NCI-H1048 (cell line): Measurements from ENCODE around the gene NSD2.
"Not testable (repeated sequence)": the region's sequence is repeated elsewhere in the genome, so short reads cannot be mapped to it uniquely, and the experiment has no call there.

Source experiments
- DNase-seq: peaks from one replicate; lab custom pipeline; 2025; lab: John Stamatoyannopoulos, UW

The NSD2 gene

DNA sequence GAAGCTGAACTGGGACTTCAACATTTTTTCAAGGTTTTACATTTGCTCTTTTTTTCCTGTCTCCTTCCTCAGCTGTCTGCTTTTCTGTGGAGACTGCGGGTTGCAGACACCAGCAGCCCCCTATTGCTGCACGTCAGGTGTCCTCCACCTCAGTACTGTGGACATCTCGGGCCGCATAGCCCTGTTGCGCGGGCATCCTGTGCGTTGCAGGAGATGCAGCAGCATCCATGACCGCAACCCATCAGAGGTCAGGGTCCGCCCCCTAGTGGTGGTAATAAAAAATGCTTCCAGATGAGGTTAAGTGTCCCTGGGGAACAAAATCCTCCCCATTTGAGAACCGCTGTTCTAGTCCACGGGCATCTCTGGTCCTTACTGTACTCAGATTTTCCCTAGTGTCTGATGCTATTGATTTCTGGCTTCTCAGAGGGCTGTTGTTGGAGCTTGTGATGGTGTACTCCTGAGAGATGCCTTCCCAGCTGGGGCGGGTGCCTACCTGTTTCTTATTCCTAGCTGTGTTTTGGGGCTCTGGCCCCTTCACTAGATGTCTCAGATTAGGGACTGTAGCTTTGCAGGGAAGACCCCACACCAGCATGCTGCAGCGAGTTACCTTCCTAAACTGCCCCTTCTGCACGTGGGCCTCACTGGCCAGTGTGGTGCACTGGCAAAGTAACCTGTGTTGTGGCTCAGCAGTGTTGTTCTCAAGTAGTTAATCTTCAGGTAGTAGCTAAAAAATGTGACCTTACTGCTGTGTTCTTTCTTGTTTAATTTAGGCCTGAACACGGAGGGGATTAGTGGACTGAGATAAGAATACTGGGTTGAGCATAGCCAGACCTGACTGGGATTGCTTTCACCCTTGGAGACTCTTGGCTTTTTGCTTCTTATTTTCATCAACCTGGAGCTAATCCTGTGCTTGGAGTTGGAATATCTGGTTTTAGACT, 28.2 kb downstream of the NSD2 start:
- DNase-seq = no peak

DNA sequence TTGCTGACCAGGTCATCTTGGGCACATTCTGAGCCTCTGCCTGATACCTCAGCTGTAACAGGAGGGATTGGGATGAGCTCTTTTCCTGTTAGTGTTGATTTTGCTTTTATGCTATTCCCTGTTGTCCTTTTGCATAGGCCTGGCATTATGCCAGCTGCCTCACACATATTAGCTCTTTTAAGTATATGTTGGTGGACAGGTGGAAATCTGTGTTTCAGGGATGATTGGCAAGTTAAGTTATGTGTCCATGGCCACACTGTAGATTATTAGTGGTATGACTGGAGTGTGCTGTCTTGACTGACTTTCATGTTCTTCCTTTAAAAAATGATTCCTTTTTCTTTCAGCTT, 28.9 kb downstream of the NSD2 start:
- DNase-seq = no peak

DNA sequence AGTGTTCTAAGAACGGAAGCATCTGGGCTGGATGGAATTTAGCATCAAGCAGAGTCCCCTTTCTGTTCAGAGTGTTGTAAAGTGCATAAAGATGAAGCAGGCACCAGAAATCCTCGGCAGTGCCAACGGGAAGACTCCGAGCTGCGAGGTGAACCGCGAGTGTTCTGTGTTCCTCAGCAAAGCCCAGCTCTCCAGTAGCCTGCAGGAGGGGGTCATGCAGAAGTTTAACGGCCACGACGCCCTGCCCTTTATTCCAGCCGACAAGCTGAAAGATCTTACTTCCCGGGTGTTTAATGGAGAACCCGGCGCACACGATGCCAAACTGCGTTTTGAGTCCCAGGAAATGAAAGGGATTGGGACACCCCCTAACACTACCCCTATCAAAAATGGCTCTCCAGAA, 29.4 kb downstream of the NSD2 start:
- DNase-seq = no peak

DNA sequence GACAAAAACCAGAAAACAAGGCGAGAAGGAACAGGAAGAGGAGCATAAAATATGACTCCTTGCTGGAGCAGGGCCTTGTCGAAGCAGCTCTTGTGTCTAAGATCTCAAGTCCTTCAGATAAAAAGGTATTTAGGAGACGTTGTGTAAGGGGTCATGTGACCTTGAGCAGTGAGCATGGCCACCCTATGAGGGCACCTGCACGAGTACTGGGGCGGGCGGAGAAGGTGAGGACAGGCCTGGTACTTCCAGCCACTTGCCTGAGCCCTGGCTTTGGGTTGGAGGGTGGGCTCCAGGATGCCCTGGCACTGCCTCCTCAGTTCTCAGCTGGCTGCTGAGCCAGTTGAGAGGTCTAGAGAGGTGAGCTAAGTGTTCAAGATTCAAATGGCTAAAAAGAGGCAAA, 29.9 kb downstream of the NSD2 start:
- DNase-seq = no peak

DNA sequence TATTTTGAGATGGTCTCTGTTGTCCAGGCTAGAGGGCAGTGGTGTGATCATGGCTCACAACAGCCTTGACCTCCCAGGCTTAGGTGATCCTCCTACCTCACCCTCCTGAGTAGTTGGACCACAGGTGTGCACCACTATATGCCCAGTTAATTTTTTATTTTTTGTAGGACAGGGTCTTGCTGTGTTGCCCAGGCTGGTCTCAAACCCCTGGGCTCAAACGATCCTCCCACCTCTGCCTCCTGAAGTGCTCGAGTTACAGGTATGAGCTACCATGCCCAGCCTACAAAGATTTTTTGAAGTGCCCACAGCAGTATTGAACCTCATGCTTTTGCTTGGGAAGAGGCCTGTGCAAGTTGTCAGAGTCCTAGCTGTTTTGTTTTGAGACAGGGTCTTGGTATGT, 31.1 kb downstream of the NSD2 start:
- DNase-seq = no peak

DNA sequence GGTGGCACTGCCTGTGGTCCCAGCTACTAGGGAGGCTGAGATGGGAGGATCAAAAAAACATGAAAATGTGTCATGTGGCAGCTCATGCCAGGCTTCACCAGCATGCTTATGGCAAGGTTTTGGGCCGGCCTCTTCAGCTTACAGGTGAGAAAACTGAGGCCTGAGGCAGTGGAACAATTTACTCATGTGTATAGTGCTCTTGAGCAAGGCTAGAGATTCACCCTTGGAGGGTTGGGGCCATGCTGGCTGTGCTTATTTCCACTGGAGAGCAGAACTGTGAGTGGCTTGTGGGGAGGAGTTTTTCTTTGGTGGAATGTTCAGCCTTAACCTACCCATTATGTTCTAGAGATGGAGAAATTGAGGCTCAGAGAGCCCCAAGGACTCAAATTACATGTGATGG, 31.8 kb downstream of the NSD2 start:
- no peak for DNase-seq

DNA sequence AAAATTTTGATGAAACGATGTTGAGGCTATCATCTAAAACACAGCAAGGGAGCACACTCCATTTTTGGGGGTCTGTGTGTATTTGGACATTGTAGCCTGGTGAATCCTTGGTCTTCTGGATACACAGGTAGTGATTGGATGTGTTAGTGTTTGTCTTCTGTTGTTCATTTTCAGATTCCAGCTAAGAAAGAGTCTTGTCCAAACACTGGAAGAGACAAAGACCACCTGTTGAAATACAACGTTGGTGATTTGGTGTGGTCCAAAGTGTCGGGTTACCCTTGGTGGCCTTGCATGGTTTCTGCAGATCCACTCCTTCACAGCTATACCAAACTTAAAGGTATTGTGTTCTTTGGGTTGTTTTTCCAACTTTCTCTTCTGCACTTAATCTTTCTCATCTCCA, 32.8 kb downstream of the NSD2 start:
- DNase-seq = no peak

DNA sequence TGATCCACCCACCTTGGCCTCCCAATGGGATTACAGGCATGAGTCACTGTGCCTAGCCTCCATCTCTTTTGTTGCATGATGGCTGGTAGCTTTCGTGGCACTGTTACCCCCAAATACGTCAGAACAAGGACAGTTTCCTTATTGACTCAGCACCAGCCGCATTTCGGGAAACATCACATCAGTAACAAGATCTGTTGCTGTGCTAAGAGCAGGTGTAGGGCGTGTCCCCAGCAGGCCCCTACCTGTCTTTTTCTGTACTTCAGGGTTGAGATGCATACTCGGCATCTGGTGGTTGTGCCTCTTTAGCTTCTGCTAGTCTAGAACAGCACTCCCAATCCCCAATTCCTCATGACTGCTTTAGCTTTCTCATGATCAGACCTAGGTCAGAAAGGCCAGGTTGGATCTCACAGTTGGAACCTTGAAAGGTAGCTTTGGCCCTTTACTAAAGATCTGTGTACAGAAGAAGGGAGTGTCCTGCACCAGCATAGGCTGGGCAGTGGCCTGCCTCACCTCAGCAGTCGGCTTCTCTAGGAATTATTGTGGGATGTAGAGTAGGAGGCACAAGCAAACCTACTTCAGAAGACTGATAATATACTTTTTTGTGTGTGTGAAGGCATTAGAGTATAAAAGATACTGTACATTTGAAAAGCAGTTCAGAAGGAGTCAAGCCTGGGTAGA, 36.8 kb downstream of the NSD2 start:
- no peak for DNase-seq

DNA sequence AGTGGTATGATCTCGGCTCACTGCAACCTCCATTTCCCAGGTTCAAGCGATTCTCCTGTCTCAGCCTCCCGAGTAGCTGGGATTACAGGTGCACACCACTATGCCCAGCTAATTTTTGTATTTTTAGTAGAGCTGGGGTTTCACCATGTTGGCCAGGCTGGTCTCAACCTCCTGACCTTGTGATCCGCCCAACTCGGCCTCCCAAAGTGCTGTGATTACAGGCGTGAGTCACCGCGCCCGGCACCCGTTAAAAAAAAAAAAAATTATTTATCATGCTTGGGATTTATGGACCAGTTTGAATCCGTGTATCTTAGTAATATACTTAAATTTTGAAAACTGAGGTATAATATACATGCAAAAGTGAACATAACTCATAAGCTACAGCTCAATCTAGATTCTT, 38.5 kb downstream of the NSD2 start:
- DNase-seq = not testable (repeated sequence)

DNA sequence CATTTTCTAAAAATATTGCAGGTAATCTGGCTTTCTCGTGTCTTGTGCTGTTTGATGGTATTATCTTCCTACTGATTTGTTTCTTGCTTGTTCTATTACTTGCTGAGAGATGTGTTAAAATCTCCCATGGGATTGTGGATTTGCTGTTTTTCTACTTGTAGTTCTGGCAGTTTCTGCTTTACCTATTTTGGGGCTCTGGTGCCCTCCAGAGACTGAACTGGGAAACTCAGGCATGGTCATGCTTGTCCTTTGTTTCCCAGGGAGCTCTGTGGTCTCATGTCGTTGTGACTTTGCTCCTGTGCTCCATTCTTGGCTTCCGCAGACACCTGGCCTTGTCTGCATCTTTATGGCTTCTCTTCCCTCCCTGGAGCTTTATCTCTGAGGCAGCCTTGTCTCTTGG, 39.5 kb downstream of the NSD2 start:
- DNase-seq = no peak

DNA sequence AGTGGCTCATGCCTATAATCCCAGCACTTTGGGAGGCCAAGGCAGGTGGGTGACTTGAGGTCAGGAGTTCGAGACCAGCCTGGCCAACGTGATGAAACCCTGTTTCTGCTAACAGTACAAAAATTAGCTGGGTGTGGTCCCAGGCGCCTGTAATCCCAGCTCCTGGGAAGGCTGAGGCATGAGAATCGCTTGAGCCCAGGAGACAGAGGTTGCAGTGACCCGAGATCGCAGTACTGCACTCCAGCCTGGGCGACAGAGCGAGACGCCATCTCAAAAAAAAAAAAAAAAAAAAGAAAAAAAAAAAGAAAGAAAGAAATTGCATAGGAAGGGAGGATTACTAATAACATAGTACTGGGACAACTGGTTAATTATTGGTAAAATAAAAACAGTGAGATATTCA, 40.1 kb downstream of the NSD2 start:
- DNase-seq = not testable (repeated sequence)

DNA sequence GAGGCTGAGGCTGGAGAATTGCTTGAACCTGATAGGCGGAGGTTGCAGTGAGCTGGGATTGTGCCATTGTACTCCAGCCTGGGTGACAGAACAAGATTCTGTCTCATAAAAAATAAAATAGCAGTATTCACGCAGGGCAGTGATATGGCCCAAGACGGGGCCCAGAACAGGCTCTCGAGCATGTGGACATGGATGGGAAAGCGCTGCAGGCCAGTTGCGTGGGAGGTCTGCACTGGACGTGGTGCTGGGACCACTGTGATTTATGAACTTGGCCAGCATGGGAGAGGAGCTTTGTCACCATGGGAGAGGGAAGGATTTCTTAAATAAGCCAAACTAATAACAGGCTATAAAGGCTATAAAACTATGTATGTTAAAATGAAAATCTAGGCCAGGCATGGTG, 51.6 kb downstream of the NSD2 start:
- no peak for DNase-seq

DNA sequence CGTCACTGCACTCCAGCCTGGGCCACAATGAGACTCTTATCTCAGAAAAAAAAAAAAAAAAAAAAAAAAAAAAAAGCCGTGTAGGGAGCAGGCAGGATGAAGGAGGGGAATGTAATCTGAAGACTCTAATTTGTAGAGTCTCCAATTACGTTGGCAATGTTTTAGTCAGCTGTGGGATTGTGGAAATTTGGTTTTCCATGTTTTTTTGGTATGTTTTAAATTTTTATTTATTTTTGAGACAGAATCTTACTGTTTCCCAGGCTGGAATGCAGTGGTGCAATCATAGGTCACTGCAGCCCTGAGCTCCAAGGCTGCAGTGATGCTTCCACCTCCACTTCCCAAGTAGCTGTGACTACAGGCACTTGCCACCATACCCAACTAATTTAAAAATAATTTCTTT, 56.5 kb downstream of the NSD2 start:
- DNase-seq = no peak

DNA sequence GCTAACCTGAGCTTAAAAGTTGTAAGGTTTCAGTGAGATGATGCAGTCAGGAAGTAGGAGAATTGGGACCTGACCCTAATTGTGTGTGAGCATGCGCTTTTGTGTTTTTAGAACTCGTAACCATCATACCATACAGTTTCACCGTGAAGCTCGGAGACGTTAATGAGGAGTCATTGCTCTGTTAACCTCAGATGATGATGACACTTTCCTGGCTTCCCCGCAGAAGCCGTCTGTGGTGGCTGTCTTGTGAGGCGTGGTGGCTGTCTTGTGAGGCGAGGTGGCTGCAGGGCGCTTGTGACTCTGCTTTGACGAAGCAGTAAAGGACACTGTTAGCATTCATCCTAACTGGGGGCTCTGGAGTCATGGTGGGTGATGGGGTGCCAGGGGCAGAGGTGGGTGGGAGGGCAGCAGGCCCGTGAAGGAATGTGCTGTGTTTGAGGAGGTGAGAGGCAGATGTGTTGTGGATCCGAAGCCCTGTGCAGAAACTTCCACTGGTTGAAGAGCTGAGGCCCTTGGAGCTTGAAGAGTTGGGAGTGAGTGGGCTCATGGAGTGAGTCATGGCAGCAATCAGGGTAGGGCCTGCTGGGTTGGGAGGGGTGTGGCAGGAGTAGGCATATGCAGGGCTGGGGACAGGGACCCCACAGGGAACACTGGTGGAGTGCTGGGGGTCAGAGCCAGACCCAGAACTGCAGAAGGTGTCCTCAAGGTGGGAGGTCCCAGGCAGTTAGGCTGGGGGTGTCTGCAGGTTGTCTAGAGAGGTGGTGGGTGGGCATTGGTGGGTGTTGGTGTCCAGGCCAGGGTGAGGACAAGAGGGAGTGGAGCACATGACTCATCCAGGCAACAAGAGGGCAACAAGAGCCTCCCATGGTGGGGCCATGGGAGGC, 57.4 kb downstream of the NSD2 start:
- DNase-seq = no peak

DNA sequence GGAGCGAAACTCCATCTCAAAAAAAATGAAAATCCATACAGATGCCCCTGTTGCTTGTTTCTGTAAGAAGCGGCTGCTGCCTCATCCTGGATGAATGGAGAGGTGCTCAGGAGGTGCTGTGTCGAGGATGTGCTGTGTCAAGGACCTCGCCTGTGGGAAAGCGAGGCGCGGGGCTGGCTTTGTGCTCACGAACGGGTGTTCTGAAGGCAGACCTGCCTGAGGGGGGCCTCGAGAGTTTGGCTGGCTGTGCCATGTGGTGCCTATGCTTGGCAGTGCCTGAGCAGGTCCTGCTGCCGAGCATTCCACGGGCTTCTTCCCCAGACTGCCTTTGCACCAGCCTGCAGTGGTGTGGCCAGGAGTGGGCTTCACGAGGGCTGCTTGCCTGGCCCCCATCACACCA, 61.5 kb downstream of the NSD2 start:
- DNase-seq = no peak

DNA sequence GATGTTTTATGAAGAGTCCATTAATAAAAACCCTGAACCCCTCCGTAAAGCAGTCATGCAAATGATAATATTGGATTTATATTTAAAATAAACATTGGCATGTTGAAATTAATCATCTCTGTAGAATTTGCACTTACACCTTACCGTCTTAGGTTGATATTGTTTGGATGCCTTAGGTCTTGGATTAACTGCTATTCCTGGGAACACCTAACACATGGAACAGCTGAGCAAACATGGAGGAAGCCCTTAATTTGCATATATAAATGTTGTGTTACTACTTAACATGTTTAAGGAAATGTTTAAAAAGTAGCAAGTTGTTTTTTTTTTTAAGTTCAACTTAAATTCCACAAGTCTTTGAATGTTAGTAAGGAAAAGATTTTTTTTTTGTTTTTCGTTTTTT, 62.5 kb downstream of the NSD2 start:
- DNase-seq = no peak

DNA sequence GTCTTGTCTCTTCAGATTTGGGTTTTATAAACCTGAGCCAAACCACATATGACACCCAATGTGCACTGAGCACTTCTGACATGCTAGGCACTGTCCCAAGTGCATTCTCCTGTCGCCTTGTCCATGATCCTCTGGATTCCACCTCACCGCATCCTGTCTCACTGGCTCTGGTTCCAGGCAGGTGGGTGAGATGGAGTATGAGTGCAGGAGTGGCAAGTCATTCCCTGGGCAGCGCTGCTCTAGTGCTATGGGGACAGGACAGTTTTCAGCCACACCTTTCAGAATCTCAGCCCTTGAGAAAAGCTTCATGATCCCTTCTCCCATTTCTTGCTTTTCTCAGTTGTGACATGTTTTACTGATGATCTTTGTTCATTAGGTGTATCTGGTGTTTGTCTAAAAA, 66.4 kb downstream of the NSD2 start:
- DNase-seq = no peak

DNA sequence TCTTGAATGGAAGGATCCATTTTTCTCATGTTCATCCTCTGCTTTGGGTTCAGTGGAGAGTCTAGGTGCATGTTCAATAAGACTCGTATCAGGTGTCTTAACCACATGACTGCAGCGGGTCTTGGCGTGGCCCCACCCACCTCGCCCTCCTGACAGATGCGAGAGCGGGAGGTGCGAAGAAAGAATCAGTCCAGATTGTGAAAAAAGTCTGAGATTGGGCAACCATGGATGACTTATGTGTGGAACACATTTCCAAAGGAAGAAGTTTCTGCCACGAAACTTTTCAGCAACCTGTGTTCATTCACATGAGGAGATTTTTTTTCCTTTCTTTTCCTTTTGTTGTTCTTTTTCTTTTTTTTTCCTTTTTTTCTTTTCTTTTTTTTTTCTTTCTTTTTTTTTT, 66.8 kb downstream of the NSD2 start:
- no peak for DNase-seq

DNA sequence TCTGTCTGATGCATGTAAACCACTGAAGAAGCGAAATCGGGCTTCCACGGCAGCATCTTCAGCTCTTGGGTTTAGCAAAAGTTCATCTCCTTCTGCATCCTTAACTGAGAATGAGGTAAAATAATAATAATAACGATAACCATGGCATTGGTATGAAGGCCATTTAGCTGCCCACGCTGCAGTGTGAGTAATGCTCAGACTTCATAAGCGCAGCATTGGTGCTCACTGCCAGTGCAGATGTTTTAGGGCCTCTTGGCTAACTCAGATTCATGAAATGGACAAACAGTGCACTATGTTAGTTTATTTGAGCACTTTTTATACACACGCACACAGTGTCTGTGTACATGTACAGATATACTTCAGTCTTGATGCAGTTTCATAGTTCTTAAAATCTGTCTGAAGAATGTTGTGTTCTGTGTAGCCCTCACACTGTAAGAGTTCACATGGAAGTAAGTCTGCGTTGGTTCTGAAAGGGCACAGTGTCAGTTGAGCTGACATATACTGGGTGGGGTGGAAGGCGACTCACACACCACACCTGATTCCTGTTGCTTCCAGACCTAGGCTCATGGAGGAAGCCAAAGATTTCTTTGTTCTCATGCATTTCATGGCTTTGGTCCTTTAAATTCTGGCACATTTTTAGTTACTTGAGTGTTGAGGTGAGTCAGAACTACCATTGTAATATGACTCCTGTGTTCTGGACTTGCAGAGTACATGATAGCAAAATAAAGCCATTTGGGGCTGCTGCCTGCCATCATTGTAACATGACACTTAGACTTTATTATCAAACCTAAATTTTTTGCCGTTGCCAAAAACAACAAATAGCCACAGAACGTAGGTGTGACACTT, 68.7 kb downstream of the NSD2 start:
- no peak for DNase-seq

DNA sequence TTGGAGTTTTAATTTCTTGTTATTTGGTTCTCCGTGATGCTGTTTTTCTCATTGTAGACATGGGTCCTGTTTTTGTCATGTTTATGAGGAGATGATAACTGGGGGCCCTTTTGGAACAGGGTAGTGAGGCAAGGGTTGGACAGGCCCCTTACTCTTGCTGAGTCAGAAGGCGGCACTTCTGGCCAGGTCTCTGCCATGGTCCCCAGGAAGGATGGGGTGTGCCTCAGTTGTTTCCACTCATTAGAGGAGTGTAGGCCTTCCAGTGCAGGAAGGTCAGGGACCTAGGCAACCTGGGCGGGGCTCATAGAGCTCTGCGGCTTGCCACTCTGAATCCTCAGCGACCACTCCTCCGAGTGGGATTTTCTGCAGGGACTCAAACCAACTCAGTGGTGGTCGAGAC, 69.4 kb downstream of the NSD2 start:
- DNase-seq = no peak

DNA sequence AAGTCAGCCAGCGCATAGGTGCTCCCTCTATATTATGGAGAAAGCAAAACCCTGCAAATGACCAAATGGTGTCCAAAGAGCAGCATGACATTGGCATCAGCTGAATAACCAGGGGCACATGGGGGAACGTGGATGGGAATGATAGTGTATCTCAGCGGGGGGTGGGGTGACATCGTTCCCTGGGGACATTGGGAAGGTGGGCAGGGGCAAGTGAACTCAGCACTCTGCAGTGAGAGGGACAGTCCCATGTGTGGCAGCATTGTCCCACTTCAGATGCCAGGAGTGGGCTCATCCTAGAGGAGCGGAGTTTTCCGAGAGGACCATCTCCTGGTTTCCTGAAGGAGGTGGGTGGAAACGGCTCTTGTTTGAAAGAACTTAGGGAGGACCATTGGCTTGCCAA, 72.7 kb downstream of the NSD2 start:
- no peak for DNase-seq
